H1 (cell line): ENCODE data around the gene MED13. TPM values are rescaled to one million over a fixed set of nuclear protein-coding genes. Genes with fewer than 3 reads are reported as not detected.

Source experiments
- CTCF ChIA-PET: fragments of 300-600 bp; sonication (Branson Sonifier 250); formaldehyde crosslinking; loops from one replicate; lab custom pipeline; 2021; ENCODE audit not compliant: partially characterized antibody; lab: Charles Lee
- POLR2A ChIA-PET: fragments of 300-600 bp; sonication (Branson Sonifier 250); formaldehyde crosslinking; loops from one replicate; lab custom pipeline; 2021; ENCODE audit warnings: inconsistent platforms; ENCODE audit not compliant: partially characterized antibody; lab: Charles Lee
- DNase-seq, 2 experiments: peaks; one replicate each; pipeline versions ENCODE4 v3.0.0 to v3.0.0-alpha.2; 2010 to 2022; ENCODE audit warnings: low spot score in 2 of 2, low read depth in 1 of 2, mixed read lengths in 1 of 2
- FAIRE-seq: peaks from 2 replicates; lab custom pipeline; 2011; peaks lifted over from hg19 to GRCh38; lab: Jason Lieb, UNC
- H2AFZ ChIP-seq: 2 replicates; pipeline ENCODE4 v1.8.1; 2012; ENCODE audit warnings: low read length, inconsistent platforms
- H2AK5ac ChIP-seq: 2 replicates; pipeline ENCODE4 v1.6.1; 2013; ENCODE audit warnings: low read depth, low read length
- H2BK120ac ChIP-seq: replicated peaks from 2 replicates; pipeline ENCODE3; 2013; ENCODE audit warnings: low read depth, low read length, inconsistent platforms
- H2BK12ac ChIP-seq: 2 replicates; pipeline ENCODE4 v1.6.1; 2013; ENCODE audit warnings: low read depth, low read length
- H2BK15ac ChIP-seq: 2 replicates; pipeline ENCODE4 v1.6.1; 2013; ENCODE audit warnings: low read length
- H2BK20ac ChIP-seq: 2 replicates; pipeline ENCODE4 v1.6.1; 2013; ENCODE audit warnings: low read length
- H2BK5ac ChIP-seq: 2 replicates; pipeline ENCODE4 v1.6.1; 2013; ENCODE audit warnings: low read depth, low read length
- H3K14ac ChIP-seq: 2 replicates; pipeline ENCODE4 v1.6.1; 2013; ENCODE audit warnings: inconsistent platforms; ENCODE audit not compliant: insufficient read length
- H3K18ac ChIP-seq: 2 replicates; pipeline ENCODE4 v1.6.1; 2013; ENCODE audit warnings: low read length; ENCODE audit errors: extremely low read depth
- H3K23ac ChIP-seq: 2 replicates; pipeline ENCODE4 v1.6.1; 2013; ENCODE audit warnings: inconsistent platforms; ENCODE audit not compliant: insufficient read length
- H3K23me2 ChIP-seq: 2 replicates; pipeline ENCODE4 v1.6.1; 2013; ENCODE audit warnings: low read depth, low read length
- H3K27ac ChIP-seq: 2 replicates; pipeline ENCODE4 v1.6.1; 2011; ENCODE audit warnings: low read depth, low read length, inconsistent platforms
- H3K27me3 ChIP-seq, 4 experiments: replicated peaks in 1 of 4; 1 replicate in 1 of 4; 2 replicates in 3 of 4; pipeline versions ENCODE4 v1.6.1 to v1.8.1; 2011 to 2013; ENCODE audit warnings: low read length in 3 of 4, mild to moderate bottlenecking in 3 of 4, inconsistent platforms in 2 of 4, mixed read lengths in 2 of 4, moderate library complexity in 1 of 4; ENCODE audit not compliant: control insufficient read depth in 3 of 4, insufficient read depth in 3 of 4; ENCODE audit errors: extremely low read depth in 1 of 4
- H3K36me3 ChIP-seq, 4 experiments: 2 replicates each; pipeline versions ENCODE4 v1.6.1 to v1.8.1; 2011 to 2013; ENCODE audit warnings: mild to moderate bottlenecking in 4 of 4, low read length in 3 of 4, moderate library complexity in 2 of 4, control low read depth in 1 of 4, inconsistent platforms in 1 of 4; ENCODE audit not compliant: insufficient read depth in 4 of 4, control insufficient read depth in 2 of 4
- H3K4ac ChIP-seq: replicated peaks from 2 replicates; pipeline ENCODE3; 2013; ENCODE audit warnings: low read length, low read depth, mixed read lengths, inconsistent platforms; ENCODE audit not compliant: insufficient read length
- H3K4me1 ChIP-seq, 4 experiments: replicated peaks in 1 of 4; 1 replicate in 1 of 4; 2 replicates in 3 of 4; pipeline versions ENCODE4 v1.6.1 to v1.8.1; 2011 to 2013; ENCODE audit warnings: low read length in 3 of 4, inconsistent platforms in 2 of 4, mixed read lengths in 1 of 4; ENCODE audit not compliant: insufficient read depth in 4 of 4, control insufficient read depth in 3 of 4
- H3K4me2 ChIP-seq, 2 experiments: 2 replicates each; pipeline versions ENCODE4 v1.6.1 to v1.8.1; 2011 to 2013; ENCODE audit warnings: low read depth in 2 of 2, low read length in 2 of 2, control low read depth in 1 of 2, inconsistent platforms in 1 of 2, mild to moderate bottlenecking in 1 of 2; ENCODE audit not compliant: insufficient read depth in 1 of 2
- H3K4me3 ChIP-seq, 4 experiments: fragments of 200-600, 300-600 bp in 1 of 4; sonication (generic), shearing (Covaris generic), sonication (Bioruptor Twin) in 1 of 4; 2 replicates each; pipeline versions ENCODE4 v1.5.1 to v1.8.1; 2011 to 2016; ENCODE audit warnings: low read length in 4 of 4, low read depth in 3 of 4, control low read depth in 2 of 4, inconsistent platforms in 2 of 4, mild to moderate bottlenecking in 2 of 4, mixed read lengths in 1 of 4, moderate library complexity in 1 of 4; ENCODE audit not compliant: insufficient read depth in 2 of 4; ENCODE audit errors: extremely low read depth in 1 of 4
- H3K56ac ChIP-seq: replicated peaks from 2 replicates; pipeline ENCODE3; 2013; ENCODE audit warnings: low read depth, mild to moderate bottlenecking, mixed read lengths, low read length, inconsistent platforms; ENCODE audit not compliant: insufficient read length
- H3K79me1 ChIP-seq: 2 replicates; pipeline ENCODE4 v1.6.1; 2013; ENCODE audit warnings: low read depth, low read length, control low read depth
- H3K79me2 ChIP-seq, 2 experiments: 2 replicates each; pipeline versions ENCODE4 v1.6.1 to v1.8.1; 2012 to 2013; ENCODE audit warnings: low read length in 2 of 2, mild to moderate bottlenecking in 2 of 2, inconsistent platforms in 1 of 2; ENCODE audit not compliant: insufficient read depth in 2 of 2, control insufficient read depth in 1 of 2
- H3K9ac ChIP-seq, 4 experiments: replicated peaks in 1 of 4; 1 replicate in 1 of 4; 2 replicates in 3 of 4; pipeline versions ENCODE4 v1.6.1 to v1.8.1; 2011 to 2013; ENCODE audit warnings: low read depth in 3 of 4, low read length in 3 of 4, control low read depth in 2 of 4, mild to moderate bottlenecking in 2 of 4, moderate library complexity in 2 of 4, inconsistent platforms in 1 of 4; ENCODE audit errors: extremely low read depth in 1 of 4
- H3K9me3 ChIP-seq, 2 experiments: 2 replicates each; pipeline versions ENCODE4 v1.6.1 to v1.8.1; 2012 to 2013; ENCODE audit warnings: mild to moderate bottlenecking in 2 of 2, moderate library complexity in 2 of 2, control low read depth in 1 of 2, inconsistent platforms in 1 of 2, low read depth in 1 of 2, low read length in 1 of 2, mixed read lengths in 1 of 2; ENCODE audit not compliant: insufficient read depth in 2 of 2
- H4K20me1 ChIP-seq, 2 experiments: replicated peaks in 1 of 2; 2 replicates each; pipeline versions ENCODE3 to v1.8.1; 2011 to 2013; ENCODE audit warnings: inconsistent platforms in 2 of 2, low read length in 2 of 2, mild to moderate bottlenecking in 1 of 2; ENCODE audit not compliant: insufficient read depth in 2 of 2, control insufficient read depth in 1 of 2
- H4K5ac ChIP-seq: 2 replicates; pipeline ENCODE4 v1.6.1; 2013; ENCODE audit warnings: low read length, low read depth, mixed read lengths, inconsistent platforms; ENCODE audit not compliant: insufficient read length
- H4K8ac ChIP-seq: 2 replicates; pipeline ENCODE4 v1.8.0; 2013; ENCODE audit warnings: mild to moderate bottlenecking, moderate library complexity, low read length, inconsistent platforms; ENCODE audit not compliant: insufficient read depth; ENCODE audit errors: extremely low read depth
- H4K91ac ChIP-seq: replicated peaks from 2 replicates; pipeline ENCODE3; 2013; ENCODE audit warnings: low read length, mixed read lengths, inconsistent platforms; ENCODE audit not compliant: insufficient read length
- CBX5 ChIP-seq: fragments of 300-800, 300-1000 bp; sonication (generic); IDR thresholded peaks from 2 replicates; pipeline ENCODE4 v1.7.1; 2016; ENCODE audit warnings: antibody characterized with exemption, low read length, low read depth
- EP300 ChIP-seq, 2 experiments: IDR thresholded peaks; 1 replicate in 1 of 2; 2 replicates in 1 of 2; pipeline ENCODE4 v1.6.1; 2011 to 2012; ENCODE audit warnings: low read depth in 2 of 2, low read length in 2 of 2, mild to moderate bottlenecking in 2 of 2, borderline replicate concordance in 1 of 2, inconsistent platforms in 1 of 2, moderate library complexity in 1 of 2
- FOSL1 ChIP-seq: IDR thresholded peaks from 2 replicates; pipeline ENCODE4 v1.6.1; 2011; ENCODE audit warnings: mild to moderate bottlenecking, low read depth, low read length, moderate library complexity; ENCODE audit not compliant: insufficient read depth
- NANOG ChIP-seq: IDR thresholded peaks from 2 replicates; pipeline ENCODE4 v1.6.1; 2011; ENCODE audit warnings: low read length, low read depth, mild to moderate bottlenecking, inconsistent platforms; ENCODE audit not compliant: insufficient read depth, poor library complexity, severe bottlenecking
- POU5F1 ChIP-seq: IDR thresholded peaks from 2 replicates; pipeline ENCODE4 v1.6.1; 2011; ENCODE audit warnings: low read depth, mild to moderate bottlenecking, low read length, moderate library complexity
- RFX5 ChIP-seq: IDR thresholded peaks from 2 replicates; pipeline ENCODE4 v1.6.1; 2011; ENCODE audit warnings: low read depth, low read length, improper control_type of control experiment, borderline replicate concordance
- TAF1 ChIP-seq: IDR thresholded peaks from 2 replicates; pipeline ENCODE4 v1.6.1; 2011; ENCODE audit warnings: mild to moderate bottlenecking, low read depth, low read length
- TAF7 ChIP-seq: optimal IDR thresholded peaks from 2 replicates; pipeline ENCODE3; 2011; ENCODE audit warnings: low read depth, mild to moderate bottlenecking, inconsistent platforms, low read length, moderate library complexity, borderline replicate concordance
- WGBS, 2 experiments: shearing (Covaris generic) in 1 of 2; methylation state at CpG; one replicate each; pipeline versions ENCODE4 v1.1.6 to v1.1.7; 2013 to 2015; ENCODE audit warnings: low lambda C conversion rate in 2 of 2, mixed read lengths in 2 of 2, inconsistent platforms in 1 of 2, low coverage in 1 of 2, missing lambda C conversion rate in 1 of 2; ENCODE audit not compliant: insufficient replicate concordance in 2 of 2, insufficient coverage in 1 of 2, insufficient read length in 1 of 2; ENCODE audit errors: extremely low coverage in 1 of 2, missing lambda C conversion rate in 1 of 2; 5-methylcytosine and 5-hydroxymethylcytosine counted together
- polyA plus RNA-seq, 7 experiments: library from polyadenylated mRNA; depleted of rRNA in 3 of 7; stranded (reverse) in 5 of 7; unstranded in 2 of 7; fragments of >200 nt in 5 of 7; fragments of 200-250 nt in 2 of 7; gene quantifications; 1 replicate in 5 of 7; 2 replicates in 1 of 7; 4 replicates in 1 of 7; pipeline versions ENCODE4 v1.2.1 to v1.2.3, GENCODE V29; 2011 to 2013; ENCODE audit warnings: missing spikeins in 2 of 7, mixed read lengths in 2 of 7
- total RNA-seq: library from RNA; stranded (reverse); fragmentation: NEBNext Ultra II Directional; extraction: Animal tissue kit (Norgen Biotek cat#: 25700); gene quantifications from 2 replicates; pipeline ENCODE4 v1.2.1, GENCODE V29; 2021
- TF ChIP-seq, protein P1 (sequence below): IDR thresholded peaks from 2 replicates; pipeline ENCODE4 v1.6.1; 2011; ENCODE audit warnings: low read depth, mild to moderate bottlenecking, low read length; ENCODE audit not compliant: insufficient read depth

The MED13 gene
- total and polyA plus RNA-seq, 2 of the 8 experiments (the other 6 are each of a cell fraction or from before 2014, with no cell fraction given), result 11.3 to 44.8 TPM

GRCh38 chr17:62112229-62112628, 47.2 kb upstream of the MED13 start:
- Histone ChIP-seq H2BK5ac (no peak overlapping the region), H3K9me3 (no peaks in the 10 kb centered on the region), H3K4ac (no peak overlapping the region), H4K20me1 (no peaks in the 10 kb centered on the region), H4K91ac (no peak overlapping the region), H2BK12ac (no peak overlapping the region), H2AFZ (no peak overlapping the region), H3K27ac (no peak overlapping the region), H3K23me2 (no peaks in the 10 kb centered on the region), H3K23ac (no peak overlapping the region), H2BK120ac (no peak overlapping the region), H3K79me2 (no peaks in the 10 kb centered on the region), H2BK20ac (no peak overlapping the region), H4K8ac (no peak overlapping the region), H3K79me1 (no peaks in the 10 kb centered on the region), H3K18ac (no peak overlapping the region), H4K5ac (no peak overlapping the region), H3K27me3 (no peaks in the 10 kb centered on the region), H3K14ac (no peak overlapping the region), H2BK15ac (no peak overlapping the region), H3K56ac (no peak overlapping the region), H3K4me2 (no peak overlapping the region), H2AK5ac (no peak overlapping the region), H3K36me3 (no peaks in the 10 kb centered on the region), H3K4me1 (no peaks in the 10 kb centered on the region), H3K4me3 (no peak overlapping the region), H3K9ac (no peak overlapping the region)
- ChIA-PET CTCF (interaction anchor here (0.6 to 2.0 kb wide), 9 partner anchors 11 to 1420 kb away, joined by 3 to 7 read pairs (median 3); no protein-coding TSS in a partner anchor), POLR2A (interaction anchor here (1.4 kb wide), 1 partner anchor 46 kb away, joined by 3 read pairs; no protein-coding TSS in a partner anchor)
- FAIRE-seq, result no peak
- no peak for DNase-seq
- 86% methylated on average over 2 of the region's 2 CpGs; no CpG with 5 or more reads in 1 of the 2 experiments for WGBS, 2 experiments
- TF ChIP-seq TAF1 (no peak), NANOG (no peak), TAF7 (no peak), FOSL1 (no peak), CBX5 (no peak), POU5F1 (no peak), RFX5 (no peak), EP300 (IDR thresholded peaks at IDR 0.05; ENCODE audit: borderline replicate concordance in 1 of 2, low read depth in 2 of 2, low read length in 2 of 2) (no peak)
- TF ChIP-seq, protein P1, sequence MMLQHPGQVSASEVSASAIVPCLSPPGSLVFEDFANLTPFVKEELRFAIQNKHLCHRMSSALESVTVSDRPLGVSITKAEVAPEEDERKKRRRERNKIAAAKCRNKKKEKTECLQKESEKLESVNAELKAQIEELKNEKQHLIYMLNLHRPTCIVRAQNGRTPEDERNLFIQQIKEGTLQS, result no peak
